AG04450 (cell line): ENCODE results near the gene BOD1L1. TPM values are rescaled to one million over a fixed set of nuclear protein-coding genes. Genes with fewer than 3 reads are reported as not detected.

ENCODE experiments used
- CTCF ChIA-PET: fragments of 300-600, 350-600 bp; formaldehyde crosslinking; extraction: SDS; loops from one replicate; lab custom pipeline; 2022; ENCODE audit warnings: antibody characterized with exemption, inconsistent platforms; lab: Charles Lee
- POLR2A ChIA-PET: fragments of 350-600 bp; formaldehyde crosslinking; extraction: SDS; loops from one replicate; lab custom pipeline; 2021; ENCODE audit warnings: antibody characterized with exemption, inconsistent platforms; lab: Yijun Ruan, JAX
- DNase-seq: peaks from one replicate; pipeline ENCODE4 v3.0.0-alpha.2; 2011; ENCODE audit warnings: low read depth, low spot score
- H3K27ac ChIP-seq: one replicate; pipeline ENCODE4 v1.5.1; 2012; ENCODE audit warnings: low read depth, low read length, control low read depth
- H3K27me3 ChIP-seq: one replicate; pipeline ENCODE4 v1.6.0; 2012; ENCODE audit warnings: low read length; ENCODE audit not compliant: control insufficient read depth, insufficient read depth
- H3K4me3 ChIP-seq: 2 replicates; pipeline ENCODE4 v1.5.1; 2011; ENCODE audit warnings: mild to moderate bottlenecking, low read depth, low read length, control low read depth
- H3K9me3 ChIP-seq: 2 replicates; pipeline ENCODE4 v1.5.1; 2012; ENCODE audit warnings: low read length; ENCODE audit not compliant: control insufficient read depth, insufficient read depth
- polyA plus RNA-seq: library from polyadenylated mRNA; depleted of rRNA; stranded (reverse); fragments of >200 nt; gene quantifications from 2 replicates; pipeline ENCODE4 v1.2.3, GENCODE V29; 2011
- TF ChIP-seq, protein P1 (sequence below): IDR thresholded peaks from 2 replicates; pipeline ENCODE4 v1.5.1; 2011; ENCODE audit warnings: low read depth, low read length, control low read depth, inconsistent platforms

The BOD1L1 gene
- polyA plus RNA-seq, 1 experiment = 23.1 TPM

DNA sequence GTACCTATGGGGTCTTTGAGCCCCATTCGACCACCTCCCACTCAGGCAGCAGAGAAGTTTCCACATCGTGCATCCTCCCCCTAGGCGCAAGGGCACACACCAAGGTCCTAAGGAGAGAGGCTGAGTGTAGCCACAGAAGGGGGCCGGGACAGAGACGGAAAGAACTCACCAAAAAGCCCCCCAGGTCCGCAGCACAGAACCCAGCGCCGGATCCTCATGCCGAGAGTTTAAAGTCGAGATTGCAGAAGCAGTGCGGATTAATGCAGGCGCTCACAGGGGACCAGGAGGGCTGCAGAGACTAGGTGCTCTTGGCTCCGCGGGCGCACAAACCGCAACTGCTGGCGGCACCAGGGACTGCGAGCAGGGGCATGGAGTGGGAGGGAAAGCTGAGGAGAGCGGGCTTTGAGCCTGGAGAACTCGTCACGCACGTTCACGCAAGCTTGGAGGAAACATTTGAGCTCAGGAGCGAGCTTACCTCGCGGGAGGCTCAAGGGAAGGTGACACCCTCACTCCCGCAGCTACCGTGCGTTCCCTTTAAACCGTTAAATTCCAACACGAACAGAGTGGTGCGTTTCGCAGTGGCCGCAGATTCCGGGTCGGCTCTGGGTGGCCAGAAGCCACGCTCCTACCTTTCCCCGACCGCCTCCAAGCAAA lies 91.7 kb downstream of the BOD1L1 start:
- Histone ChIP-seq H3K27ac (no peak overlapping the region), H3K27me3 (peaks cover 95% of the 10 kb centered on the region), H3K4me3 (no peak overlapping the region), H3K9me3 (peaks cover 17% of the 10 kb centered on the region)
- ChIA-PET POLR2A (no interaction called here), CTCF (no interaction called here)
- DNase-seq = no peak
- TF ChIP-seq, protein P1, sequence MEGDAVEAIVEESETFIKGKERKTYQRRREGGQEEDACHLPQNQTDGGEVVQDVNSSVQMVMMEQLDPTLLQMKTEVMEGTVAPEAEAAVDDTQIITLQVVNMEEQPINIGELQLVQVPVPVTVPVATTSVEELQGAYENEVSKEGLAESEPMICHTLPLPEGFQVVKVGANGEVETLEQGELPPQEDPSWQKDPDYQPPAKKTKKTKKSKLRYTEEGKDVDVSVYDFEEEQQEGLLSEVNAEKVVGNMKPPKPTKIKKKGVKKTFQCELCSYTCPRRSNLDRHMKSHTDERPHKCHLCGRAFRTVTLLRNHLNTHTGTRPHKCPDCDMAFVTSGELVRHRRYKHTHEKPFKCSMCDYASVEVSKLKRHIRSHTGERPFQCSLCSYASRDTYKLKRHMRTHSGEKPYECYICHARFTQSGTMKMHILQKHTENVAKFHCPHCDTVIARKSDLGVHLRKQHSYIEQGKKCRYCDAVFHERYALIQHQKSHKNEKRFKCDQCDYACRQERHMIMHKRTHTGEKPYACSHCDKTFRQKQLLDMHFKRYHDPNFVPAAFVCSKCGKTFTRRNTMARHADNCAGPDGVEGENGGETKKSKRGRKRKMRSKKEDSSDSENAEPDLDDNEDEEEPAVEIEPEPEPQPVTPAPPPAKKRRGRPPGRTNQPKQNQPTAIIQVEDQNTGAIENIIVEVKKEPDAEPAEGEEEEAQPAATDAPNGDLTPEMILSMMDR = no peak

DNA sequence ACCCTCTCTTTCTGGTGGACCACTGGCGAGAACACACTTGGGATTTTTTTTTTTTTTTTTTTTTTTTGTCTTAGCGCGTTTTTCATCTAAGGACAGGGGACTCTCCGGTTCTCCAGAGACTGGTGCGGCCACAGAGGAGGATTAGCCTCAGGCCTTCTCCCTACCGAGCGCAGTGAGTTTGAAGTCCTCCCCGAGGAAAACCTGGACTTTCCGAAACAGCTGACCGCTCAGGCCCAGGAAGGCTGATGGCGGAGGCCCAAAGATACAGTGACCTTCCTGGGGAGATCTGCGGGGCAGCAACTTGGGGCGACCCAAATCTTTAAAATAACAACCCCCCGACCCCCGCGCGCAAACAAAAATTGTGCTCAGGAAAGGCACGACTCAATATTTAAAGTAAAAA lies 92.4 kb downstream of the BOD1L1 start:
- CTCF ChIA-PET = no interaction called here
- Histone ChIP-seq H3K27ac (no peak overlapping the region), H3K27me3 (peaks cover 95% of the 10 kb centered on the region)

DNA sequence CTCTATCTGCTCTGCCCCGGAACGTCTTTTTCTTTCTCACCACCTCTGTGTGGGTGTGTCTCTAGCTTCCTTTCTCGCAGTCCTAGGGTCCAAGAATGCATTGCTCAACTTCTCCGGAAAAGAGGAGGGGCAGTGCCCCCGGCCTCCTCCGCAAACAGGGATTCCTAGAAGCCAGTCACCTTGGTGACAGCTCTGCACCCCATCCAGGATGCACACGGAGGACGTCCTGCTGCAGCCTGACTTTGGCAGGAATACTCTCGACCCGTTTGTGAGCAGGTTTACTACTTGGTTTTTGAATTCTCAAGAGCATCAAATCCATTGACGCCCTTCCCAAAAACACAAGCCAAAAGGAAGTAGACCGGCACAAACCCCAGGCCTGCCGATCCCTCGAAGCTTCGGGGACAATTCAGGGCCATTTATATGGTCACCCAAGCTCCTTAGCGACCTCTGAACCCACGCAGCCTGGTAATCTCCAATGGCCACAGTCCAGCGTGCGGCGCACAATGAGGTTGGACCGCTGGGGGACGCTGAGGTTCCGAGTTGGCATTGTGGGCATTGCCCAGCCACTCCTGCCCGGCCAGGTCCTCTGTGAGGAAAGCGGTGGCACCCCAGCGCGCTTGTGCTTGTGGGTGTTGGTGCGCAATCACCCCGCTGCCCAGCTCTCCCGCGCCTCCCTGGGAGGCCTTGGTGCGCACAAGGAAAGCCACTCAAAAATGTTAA lies 93.0 kb downstream of the BOD1L1 start:
- ChIA-PET CTCF (no interaction called here), POLR2A (no interaction called here)
- H3K27ac ChIP-seq = no peak overlapping the region
- TF ChIP-seq, protein P1 = no peak
- H3K9me3 ChIP-seq = peaks cover 12% of the 10 kb centered on the region
- no peak for DNase-seq
- no peak overlapping the region for H3K4me3 ChIP-seq
- H3K27me3 ChIP-seq = peaks cover 95% of the 10 kb centered on the region

More for the DNA sequence above, 92.4 kb downstream of the BOD1L1 start:
- no peak overlapping the region for H3K4me3 ChIP-seq
- peaks cover 17% of the 10 kb centered on the region for H3K9me3 ChIP-seq
- POLR2A ChIA-PET = no interaction called here
- TF ChIP-seq, protein P1 = no peak
- no peak for DNase-seq

DNA sequence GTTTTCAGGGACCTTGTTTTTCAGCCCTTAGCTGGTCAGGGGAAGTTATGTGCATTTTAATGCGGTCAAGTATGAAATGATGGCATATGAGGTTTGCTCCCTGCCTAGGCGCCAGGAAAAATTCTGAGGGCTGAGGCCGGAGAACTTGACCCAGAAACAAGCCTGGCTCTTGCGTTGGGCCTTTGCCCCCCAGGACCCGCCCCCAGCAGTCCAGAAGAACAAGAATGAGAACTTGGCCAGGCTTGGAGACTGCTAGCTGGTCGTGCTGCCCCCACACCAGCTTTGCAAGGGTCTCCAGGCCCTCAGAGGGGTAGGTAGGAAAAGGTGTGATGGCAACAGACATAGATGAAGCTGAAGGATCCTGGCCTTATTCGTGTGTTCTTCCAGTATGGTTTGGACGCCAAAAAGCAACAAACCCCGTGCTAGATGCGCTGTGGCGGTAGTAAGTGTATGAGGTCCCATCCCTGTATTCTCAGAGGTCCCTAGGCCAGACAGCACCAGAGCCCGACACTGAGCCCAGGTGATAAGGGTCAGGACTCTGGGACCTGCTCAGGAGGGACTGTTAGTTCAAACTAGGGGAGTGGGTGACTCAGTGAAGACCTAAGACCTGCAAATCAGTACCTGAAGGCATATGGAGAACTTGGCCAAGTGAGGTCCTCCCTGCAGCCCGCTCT lies 93.7 kb downstream of the BOD1L1 start:
- Histone ChIP-seq H3K4me3 (no peak overlapping the region), H3K27me3 (peaks cover 95% of the 10 kb centered on the region), H3K27ac (no peak overlapping the region), H3K9me3 (peaks cover 8% of the 10 kb centered on the region)
- DNase-seq = no peak
- TF ChIP-seq, protein P1 = no peak
- ChIA-PET POLR2A (no interaction called here), CTCF (no interaction called here)

DNA sequence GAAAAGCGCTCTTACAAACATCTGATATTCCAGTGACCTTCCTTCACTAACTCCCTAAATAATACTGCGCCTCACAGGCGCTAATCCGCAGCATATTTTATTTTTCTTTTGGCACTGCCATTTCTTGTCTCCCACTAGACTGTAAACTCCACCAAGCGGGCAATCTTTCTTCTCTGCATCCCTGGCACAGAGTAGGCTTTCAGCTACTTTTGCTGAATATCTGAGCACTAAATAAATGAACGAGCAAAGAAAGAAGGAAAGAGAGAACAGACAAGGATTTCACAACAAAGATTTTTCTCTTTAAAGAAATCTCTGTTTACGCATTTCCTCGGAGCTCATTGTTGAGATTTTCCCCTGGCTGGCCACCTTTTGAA lies 95.9 kb downstream of the BOD1L1 start:
- no peak overlapping the region for H3K27ac ChIP-seq
- ChIA-PET CTCF (no interaction called here), POLR2A (no interaction called here)
- H3K4me3 ChIP-seq = no peak overlapping the region
- TF ChIP-seq, protein P1 = no peak
- peaks cover 95% of the 10 kb centered on the region for H3K27me3 ChIP-seq
- H3K9me3 ChIP-seq = no peaks in the 10 kb centered on the region; the same call in 1 of the 2 replicates
- DNase-seq = no peak
